GM12875 (cell line): ENCODE measurements around the gene SORCS2.

Experiments
- H3K4me3 ChIP-seq: one replicate; pipeline ENCODE4 v1.5.1; 2011; ENCODE audit warnings: low read depth, low read length, control low read depth
- CTCF ChIP-seq: IDR thresholded peaks from 2 replicates; pipeline ENCODE4 v1.5.1; 2011; ENCODE audit warnings: low read depth, mild to moderate bottlenecking, control low read depth, inconsistent platforms, low read length, moderate library complexity, borderline replicate concordance; ENCODE audit not compliant: insufficient read depth

The SORCS2 gene

GRCh38 chr4:7503559-7504249, 311.4 kb downstream of the SORCS2 start:
- no peak overlapping the region for H3K4me3 ChIP-seq
- TF ChIP-seq CTCF = no peak

GRCh38 chr4:7505116-7505900, 313.0 kb downstream of the SORCS2 start:
- no peak overlapping the region for H3K4me3 ChIP-seq
- TF ChIP-seq CTCF = no peak

GRCh38 chr4:7506119-7506518, 313.8 kb downstream of the SORCS2 start:
- TF ChIP-seq CTCF = no peak

GRCh38 chr4:7506572-7506971, 314.2 kb downstream of the SORCS2 start:
- TF ChIP-seq CTCF = no peak
- no peak overlapping the region for H3K4me3 ChIP-seq

More at GRCh38 chr4:7506119-7506518, 313.8 kb downstream of the SORCS2 start:
- H3K4me3 ChIP-seq = no peak overlapping the region

GRCh38 chr4:7507381-7507780, 315.0 kb downstream of the SORCS2 start:
- TF ChIP-seq CTCF = no peak
- H3K4me3 ChIP-seq = no peak overlapping the region

- H3K4me3 ChIP-seq = no peak overlapping the region
- no peak for TF ChIP-seq CTCF
These were observed 317.7 kb downstream of the SORCS2 start for GRCh38 chr4:7510066-7510465.

GRCh38 chr4:7510538-7510937, 318.2 kb downstream of the SORCS2 start:
- no peak overlapping the region for H3K4me3 ChIP-seq
- TF ChIP-seq CTCF = no peak
